Testis (tissue), 3 donors: ENCODE results near the gene MAEA. TPM values are rescaled to one million over a fixed set of nuclear protein-coding genes. Genes with fewer than 3 reads are reported as not detected.
"Not testable (repeated sequence)": the region's sequence is repeated elsewhere in the genome, so short reads cannot be mapped to it uniquely, and the experiment has no call there.

Experiments
- DNase-seq: peaks from one replicate; pipeline ENCODE4 v3.0.0-alpha.2; 2019
- H3K27ac ChIP-seq, 2 donors: fragments of 200-600 bp; sonication (generic); one replicate each; pipeline ENCODE4 v1.5.1; 2019
- H3K27me3 ChIP-seq: fragments of 200-600 bp; sonication (generic); one replicate; pipeline ENCODE4 v1.5.1; 2019
- H3K36me3 ChIP-seq: fragments of 200-600 bp; sonication (generic); one replicate; pipeline ENCODE4 v1.5.1; 2017; ENCODE audit warnings: low read depth; ENCODE audit errors: missing control alignments
- H3K4me1 ChIP-seq: fragments of 200-600 bp; sonication (generic); one replicate; pipeline ENCODE4 v1.5.1; 2019
- H3K4me3 ChIP-seq, 2 donors: fragments of 200-600 bp; sonication (generic); one replicate each; pipeline ENCODE4 v1.5.1; 2017 to 2019
- H3K9me3 ChIP-seq: fragments of 200-600 bp; sonication (generic); one replicate; pipeline ENCODE4 v1.5.1; 2017
- CTCF ChIP-seq, 3 experiments: fragments of 450-650 bp in 2 of 3; fragments of 200-600 bp in 1 of 3; sonication (generic) in 1 of 3; IDR thresholded peaks; one replicate each; pipeline ENCODE4 v1.5.1; 2016 to 2019; ENCODE audit warnings: antibody characterized with exemption in 3 of 3, mild to moderate bottlenecking in 2 of 3, moderate library complexity in 1 of 3
- POLR2A ChIP-seq: fragments of 450-650 bp; IDR thresholded peaks from one replicate; pipeline ENCODE4 v1.6.1; 2017; ENCODE audit warnings: antibody characterized with exemption, mild to moderate bottlenecking, moderate library complexity
- WGBS, 2 donors: methylation state at CpG; one replicate each; pipeline ENCODE4 v1.1.5; 2018; 5-methylcytosine and 5-hydroxymethylcytosine counted together
- intact Hi-C: fragments of 100-400 bp; cut with DNase I; formaldehyde crosslinking; loops from one replicate; pipeline ENCODE4 v1.15.1; 2023; ENCODE audit warnings: low total_unique reads
- polyA plus RNA-seq: library from polyadenylated mRNA; stranded (reverse); fragments of 350-450 nt; fragmentation: Illumina TruSeq; extraction: RNeasy Lipid Tissue Mini Kit (QIAGEN cat#74804); gene quantifications from one replicate; pipeline ENCODE4 v1.2.3, GENCODE V29; 2014; ENCODE audit warnings: low read depth, low replicate concordance; ENCODE audit not compliant: insufficient read depth
- total RNA-seq, 2 donors: library from RNA; depleted of rRNA; stranded (reverse); fragments of >200 nt; gene quantifications; one replicate each; pipeline ENCODE4 v1.2.3, GENCODE V29; 2016

MAEA gene
- total and polyA plus RNA-seq, 3 donors from 2014 or later: 71.2 to 129 (median 94.2) TPM

DNA sequence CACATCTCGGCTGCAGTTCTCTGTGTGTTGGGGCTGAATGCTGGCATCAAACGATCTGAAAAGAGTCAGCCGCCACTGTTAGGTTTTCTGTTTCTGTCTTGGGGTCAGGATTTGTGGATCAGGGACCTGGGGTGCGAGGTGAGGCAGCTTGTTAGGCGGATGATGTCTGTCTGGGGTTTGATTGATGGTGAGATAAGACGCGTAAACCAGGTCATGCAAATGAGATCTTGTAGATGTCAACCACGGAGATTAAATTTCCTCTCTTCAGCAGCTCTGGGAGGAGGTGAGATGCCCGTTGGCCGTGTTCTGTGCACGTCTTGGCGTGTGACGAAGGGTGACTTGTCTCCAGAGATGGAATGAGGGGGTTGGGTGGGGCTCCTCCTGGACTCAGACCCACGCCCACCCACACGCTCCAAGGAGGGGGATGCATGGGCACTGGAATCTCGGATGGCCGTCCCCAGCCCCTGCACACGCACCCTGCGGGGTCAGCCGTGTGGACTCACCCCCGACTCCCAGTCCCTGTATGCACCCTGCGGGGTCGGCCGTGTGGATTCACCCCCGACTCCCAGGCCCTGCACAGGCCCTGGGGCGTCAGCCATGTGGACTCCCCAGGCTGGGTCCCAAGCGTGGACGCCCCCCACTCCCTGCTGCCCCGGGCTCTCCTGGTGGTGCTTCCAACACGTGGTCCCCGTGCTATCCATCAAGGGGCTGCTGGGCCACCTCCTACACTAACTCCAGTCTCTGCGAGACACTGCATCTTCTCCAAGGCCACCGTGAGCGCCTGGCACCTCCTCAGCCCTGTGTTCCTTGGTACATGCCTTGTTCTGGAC is 41.3 kb downstream of the MAEA start:
- 85 to 89% methylated on average over 29 to 34 of the region's 34 CpGs for WGBS, 2 donors
- TF ChIP-seq CTCF (IDR thresholded peaks at IDR 0.05): no peak
- TF ChIP-seq POLR2A: no peak
- Histone ChIP-seq H3K27me3 (no peaks in the 10 kb centered on the region), H3K4me3 (no peak overlapping the region), H3K36me3 (no peaks in the 10 kb centered on the region), H3K27ac (no peak overlapping the region), H3K9me3 (no peaks in the 10 kb centered on the region), H3K4me1 (no peaks in the 10 kb centered on the region)
- intact Hi-C loops: no loop called here
- no peak for DNase-seq

- H3K27me3 ChIP-seq: no peaks in the 10 kb centered on the region
- DNase-seq: no peak
- H3K4me3 ChIP-seq: no peak overlapping the region
- 82 to 85% methylated on average over 16 to 21 of the region's 21 CpGs for WGBS, 2 donors
- intact Hi-C loops: no loop called here
- H3K9me3 ChIP-seq: no peaks in the 10 kb centered on the region
- H3K4me1 ChIP-seq: no peaks in the 10 kb centered on the region
- TF ChIP-seq CTCF (IDR thresholded peaks at IDR 0.05) (no peak), POLR2A (no peak)
- no peaks in the 10 kb centered on the region for H3K36me3 ChIP-seq
- no peak overlapping the region for H3K27ac ChIP-seq
Measured at GRCh38 chr4:1331591-1332353, 42.1 kb downstream of the MAEA start.

- H3K4me3 ChIP-seq: no peak overlapping the region
- TF ChIP-seq CTCF (IDR thresholded peaks at IDR 0.05) (no peak), POLR2A (no peak)
- no peak overlapping the region for H3K27ac ChIP-seq
- H3K9me3 ChIP-seq: no peaks in the 10 kb centered on the region
- WGBS, 2 donors: 84 to 88% methylated on average over 13 of the region's 13 CpGs
- H3K36me3 ChIP-seq: no peaks in the 10 kb centered on the region
- no peaks in the 10 kb centered on the region for H3K27me3 ChIP-seq
- DNase-seq: no peak
- intact Hi-C loops: no loop called here
- H3K4me1 ChIP-seq: no peaks in the 10 kb centered on the region
Measured at GRCh38 chr4:1332686-1333085, 43.0 kb downstream of the MAEA start.

DNA sequence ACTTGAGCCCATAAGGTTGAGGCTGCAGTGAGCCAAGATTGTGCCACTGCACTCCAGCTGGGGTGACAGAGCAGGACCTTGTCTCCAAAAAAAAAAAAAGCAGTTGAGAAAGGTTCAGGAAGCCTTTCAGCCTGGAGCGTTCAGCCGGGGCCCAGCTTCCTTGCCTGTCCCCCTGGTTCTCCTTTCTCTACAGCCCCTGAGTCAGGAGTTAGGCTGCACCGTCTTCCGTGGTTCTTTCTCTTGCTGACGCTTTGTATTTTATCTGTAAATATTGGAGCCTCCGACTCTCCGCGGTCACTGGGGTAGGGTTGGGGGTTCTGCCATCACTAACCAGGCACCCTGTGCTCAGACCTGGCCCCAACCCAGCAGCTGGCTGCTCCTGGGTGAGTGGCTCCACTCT is 43.6 kb downstream of the MAEA start:
- Histone ChIP-seq H3K36me3 (no peaks in the 10 kb centered on the region), H3K9me3 (no peaks in the 10 kb centered on the region), H3K4me1 (no peaks in the 10 kb centered on the region), H3K27me3 (no peaks in the 10 kb centered on the region), H3K27ac (no peak overlapping the region), H3K4me3 (no peak overlapping the region)
- DNase-seq: no peak
- intact Hi-C loops: no loop called here
- TF ChIP-seq CTCF (IDR thresholded peaks at IDR 0.05) (no peak), POLR2A (no peak)
- whole genome bisulfite sequencing, 2 donors: 85 to 95% methylated on average over 8 of the region's 8 CpGs

- H3K9me3 ChIP-seq, H3K4me3 ChIP-seq, DNase-seq, H3K4me1 ChIP-seq, H3K27me3 ChIP-seq, intact Hi-C loops, H3K36me3 ChIP-seq, H3K27ac ChIP-seq: not testable (repeated sequence)
- 75 to 77% methylated on average over 6 to 7 of the region's 12 CpGs for WGBS, 2 donors
Measured at GRCh38 chr4:1333851-1334578, 44.3 kb downstream of the MAEA start.
